Tibial artery (tissue), 4 donors: ENCODE measurements around the gene EIF4ENIF1.

ENCODE experiments used
- DNase-seq, 2 donors: peaks; one replicate each; pipeline ENCODE4 v3.0.0-alpha.2; 2019
- H3K27ac ChIP-seq, 2 donors: fragments of 200-600 bp; sonication (generic) in 1 of 2; 1 replicate in 1 of 2; 2 replicates in 1 of 2; pipeline ENCODE4 v1.5.1; 2018 to 2019; ENCODE audit warnings: mild to moderate bottlenecking in 1 of 2
- H3K27me3 ChIP-seq, 2 donors: fragments of 200-600 bp; sonication (generic) in 1 of 2; one replicate each; pipeline versions ENCODE4 v1.5.1 to v1.6.0; 2016 to 2019
- H3K36me3 ChIP-seq, 3 donors: fragments of 200-600 bp; sonication (generic) in 2 of 3; one replicate each; pipeline ENCODE4 v1.5.1; 2016 to 2019; ENCODE audit warnings: mild to moderate bottlenecking in 2 of 3
- H3K4me1 ChIP-seq, 4 donors: fragments of 200-600 bp; sonication (generic) in 2 of 4; 1 replicate in 3 of 4; 2 replicates in 1 of 4; pipeline ENCODE4 v1.5.1; 2016 to 2019
- H3K4me3 ChIP-seq, 2 donors: fragments of 200-600 bp; sonication (generic) in 1 of 2; 1 replicate in 1 of 2; 2 replicates in 1 of 2; pipeline ENCODE4 v1.5.1; 2018 to 2019; ENCODE audit warnings: mild to moderate bottlenecking in 2 of 2
- H3K9me3 ChIP-seq, 3 donors: fragments of 200-600 bp; sonication (generic) in 1 of 3; one replicate each; pipeline ENCODE4 v1.5.1; 2016 to 2019
- CTCF ChIP-seq, 2 experiments: fragments of 200-600 bp in 1 of 2; fragments of 450-650 bp in 1 of 2; IDR thresholded peaks; one replicate each; pipeline ENCODE4 v1.5.1; 2017 to 2019; ENCODE audit warnings: antibody characterized with exemption in 2 of 2, mild to moderate bottlenecking in 1 of 2, moderate library complexity in 1 of 2
- intact Hi-C: fragments of 100-400 bp; cut with DNase I; formaldehyde crosslinking; loops from one replicate; pipeline ENCODE4 v1.15.0; 2023; ENCODE audit warnings: low total_unique reads

The EIF4ENIF1 gene

GRCh38 chr22:31398231-31398630 lies 91.4 kb downstream of the EIF4ENIF1 start:
- peaks cover 5 to 16% (median 6%) of the 10 kb centered on the region in 3 donors for H3K36me3 ChIP-seq
- H3K27me3 ChIP-seq = no peaks in the 10 kb centered on the region
- intact Hi-C loops = loop anchor here (5.0 kb wide), 1 partner anchor 51 kb away; the partner anchor contains the start of gene PATZ1
- no peak overlapping the region for H3K4me3 ChIP-seq
- no peaks in the 10 kb centered on the region for H3K9me3 ChIP-seq
- H3K27ac ChIP-seq = peak overlapping the region in 1 of 2 donors; percentile 84
- no peak for DNase-seq
- TF ChIP-seq CTCF (IDR thresholded peaks at IDR 0.05) = no peak
- peaks cover 0 to 26% (median 10%) of the 10 kb centered on the region in 4 donors for H3K4me1 ChIP-seq

DNA sequence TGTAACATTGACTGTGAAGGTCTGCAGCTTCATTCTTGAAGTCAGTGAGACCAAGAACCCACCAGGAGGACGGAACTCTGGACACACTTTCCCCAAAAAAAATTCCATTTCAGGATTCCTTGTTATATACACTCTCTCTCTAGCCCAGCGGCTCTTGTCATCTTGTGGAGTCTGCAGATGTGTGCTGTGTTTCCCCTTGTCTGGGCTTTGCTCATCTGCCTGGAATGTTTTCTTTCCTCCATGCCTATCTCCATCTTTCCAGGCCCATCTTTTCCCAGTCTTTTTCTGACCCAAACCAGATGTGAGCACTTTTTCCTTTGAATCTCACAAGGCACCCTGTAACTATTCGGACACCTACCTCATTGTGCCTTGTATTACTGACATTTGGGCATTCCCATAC lies 95.3 kb downstream of the EIF4ENIF1 start:
- Histone ChIP-seq H3K4me3 (no peak overlapping the region), H3K27ac (no peak overlapping the region), H3K27me3 (no peaks in the 10 kb centered on the region), H3K4me1 (peaks cover 0 to 5% (median 0%) of the 10 kb centered on the region in 4 donors), H3K36me3 (no peaks in the 10 kb centered on the region), H3K9me3 (no peaks in the 10 kb centered on the region)
- no peak for DNase-seq
- intact Hi-C loops = no loop called here
- TF ChIP-seq CTCF (IDR thresholded peaks at IDR 0.05) = no peak

GRCh38 chr22:31393893-31394292 lies 95.7 kb downstream of the EIF4ENIF1 start:
- no peak for DNase-seq
- no peak for TF ChIP-seq CTCF (IDR thresholded peaks at IDR 0.05)
- Histone ChIP-seq H3K36me3 (no peaks in the 10 kb centered on the region), H3K27me3 (no peaks in the 10 kb centered on the region), H3K4me1 (peaks cover 0 to 4% (median 0%) of the 10 kb centered on the region in 4 donors), H3K4me3 (no peak overlapping the region), H3K27ac (no peak overlapping the region), H3K9me3 (no peaks in the 10 kb centered on the region)
- intact Hi-C loops = no loop called here
